Left lung (tissue), 10 donors: Measurements from ENCODE around the gene LRCH3. TPM values are rescaled to one million over a fixed set of nuclear protein-coding genes. Genes with fewer than 3 reads are reported as not detected.

Experiments
- ATAC-seq: fragments of 200-7000 bp; cut with Tn5 transposase; one replicate; pipeline ENCODE4 v1.9.1; 2020; ENCODE audit warnings: moderate library complexity
- DNase-seq, 4 donors: peaks; one replicate each; pipeline ENCODE4 v3.0.0-alpha.2; 2013 to 2020
- H3K27ac ChIP-seq, 2 donors: fragments of 200-600 bp; sonication (generic) in 1 of 2; one replicate each; pipeline versions ENCODE4 v1.5.0 to v1.8.0; 2020 to 2021
- H3K27me3 ChIP-seq, 2 donors: fragments of 200-600 bp; sonication (generic) in 1 of 2; one replicate each; pipeline versions ENCODE4 v1.5.0 to v1.8.0; 2020 to 2021
- H3K36me3 ChIP-seq, 2 donors: fragments of 200-600 bp; sonication (generic) in 1 of 2; one replicate each; pipeline versions ENCODE4 v1.5.0 to v1.8.0; 2020 to 2021
- H3K4me1 ChIP-seq, 2 donors: fragments of 200-600 bp; one replicate each; pipeline ENCODE4 v1.8.0; 2021
- H3K4me3 ChIP-seq, 2 donors: fragments of 200-600 bp; sonication (generic) in 1 of 2; one replicate each; pipeline versions ENCODE4 v1.5.0 to v1.8.0; 2020 to 2021; ENCODE audit warnings: mild to moderate bottlenecking in 1 of 2
- H3K9me3 ChIP-seq, 2 donors: fragments of 200-600 bp; sonication (generic) in 1 of 2; one replicate each; pipeline versions ENCODE4 v1.5.0 to v1.8.0; 2020 to 2021
- CTCF ChIP-seq, 2 donors: fragments of 200-600 bp; sonication (generic) in 1 of 2; IDR thresholded peaks; one replicate each; pipeline versions ENCODE4 v1.5.0 to v1.8.0; 2021; ENCODE audit warnings: antibody characterized with exemption in 2 of 2
- intact Hi-C, 2 donors: fragments of 100-400 bp; cut with DNase I; formaldehyde crosslinking; loops; one replicate each; pipeline versions ENCODE4 v1.11.2 to v1.14.2; 2022
- polyA plus RNA-seq, 6 donors: library from polyadenylated mRNA; unstranded; fragments of 120-200 nt; gene quantifications; one replicate each; pipeline ENCODE4 v1.2.1, GENCODE V29; 2013; ENCODE audit not compliant: insufficient read length in 6 of 6
- total RNA-seq, 2 donors: library from RNA; stranded (reverse); fragmentation: NEBNext Ultra II Directional; extraction: Animal tissue kit (Norgen Biotek cat#: 25700); gene quantifications; one replicate each; pipeline ENCODE4 v1.2.1, GENCODE V29; 2021
- donor health status: DM: no; HTN: yes; CAD: no.
- donor health status: DM: no; HTN: no; CAD: no.

LRCH3 gene
- total and polyA plus RNA-seq, 8 donors = 36.8 to 66.3 (median 54.2) TPM

GRCh38 chr3:197750858-197751737 lies 40.0 kb upstream of the LRCH3 start:
- peak overlapping the region; percentile 90 to 98 for H3K4me3 ChIP-seq
- no peaks in the 10 kb centered on the region for H3K9me3 ChIP-seq
- H3K36me3 ChIP-seq = no peaks in the 10 kb centered on the region
- H3K27me3 ChIP-seq = no peaks in the 10 kb centered on the region
- peaks cover 8 to 51% of the 10 kb centered on the region in 2 donors for H3K4me1 ChIP-seq
- no peak for TF ChIP-seq CTCF (IDR thresholded peaks at IDR 0.05)
- DNase-seq (peak; percentile 29 to 84 (median 38)), ATAC-seq (peak; percentile 10)
- intact Hi-C loops = no loop called here
- peak overlapping the region; percentile 89 to 96 for H3K27ac ChIP-seq

GRCh38 chr3:197752107-197752506 lies 38.9 kb upstream of the LRCH3 start:
- Histone ChIP-seq H3K4me1 (peaks cover 8 to 49% of the 10 kb centered on the region in 2 donors), H3K27ac (peak overlapping the region in 1 of 2 donors; percentile 96), H3K4me3 (peak overlapping the region in 1 of 2 donors; percentile 98), H3K9me3 (no peaks in the 10 kb centered on the region), H3K36me3 (no peaks in the 10 kb centered on the region), H3K27me3 (no peaks in the 10 kb centered on the region)
- intact Hi-C loops = no loop called here
- no peak for TF ChIP-seq CTCF (IDR thresholded peaks at IDR 0.05)
- ATAC-seq = no peak
- no peak for DNase-seq

GRCh38 chr3:197753263-197753662 lies 37.8 kb upstream of the LRCH3 start:
- DNase-seq (no peak), ATAC-seq (no peak)
- Histone ChIP-seq H3K27me3 (no peaks in the 10 kb centered on the region), H3K27ac (no peak overlapping the region), H3K36me3 (peaks cover 0 to 11% of the 10 kb centered on the region in 2 donors), H3K4me1 (peaks cover 8 to 47% of the 10 kb centered on the region in 2 donors), H3K4me3 (no peak overlapping the region), H3K9me3 (no peaks in the 10 kb centered on the region)
- no peak for TF ChIP-seq CTCF (IDR thresholded peaks at IDR 0.05)
- intact Hi-C loops = no loop called here

GRCh38 chr3:197756704-197757103 lies 34.4 kb upstream of the LRCH3 start:
- Histone ChIP-seq H3K27ac (peak overlapping the region in 1 of 2 donors; percentile 11), H3K27me3 (no peaks in the 10 kb centered on the region), H3K4me3 (no peak overlapping the region), H3K4me1 (peaks cover 5 to 31% of the 10 kb centered on the region in 2 donors), H3K36me3 (peaks cover 0 to 22% of the 10 kb centered on the region in 2 donors), H3K9me3 (no peaks in the 10 kb centered on the region)
- intact Hi-C loops = no loop called here
- DNase-seq (no peak), ATAC-seq (no peak)
- no peak for TF ChIP-seq CTCF (IDR thresholded peaks at IDR 0.05)

GRCh38 chr3:197758512-197758911 lies 32.5 kb upstream of the LRCH3 start:
- DNase-seq = no peak
- intact Hi-C loops = no loop called here
- no peak for TF ChIP-seq CTCF (IDR thresholded peaks at IDR 0.05)

More at GRCh38 chr3:197758512-197758911, 32.5 kb upstream of the LRCH3 start:
- Histone ChIP-seq H3K36me3 (peaks cover 0 to 40% of the 10 kb centered on the region in 2 donors), H3K4me1 (peaks cover 0 to 14% of the 10 kb centered on the region in 2 donors), H3K9me3 (no peaks in the 10 kb centered on the region), H3K27ac (no peak overlapping the region), H3K27me3 (no peaks in the 10 kb centered on the region), H3K4me3 (no peak overlapping the region)
- no peak for ATAC-seq
